ENCODE measurements around the gene SBF2. TPM values are rescaled to one million over a fixed set of nuclear protein-coding genes. Genes with fewer than 3 reads are reported as not detected.

Gene SBF2
- polyA plus RNA-seq, 4 donors: 10.0 to 50.5 (median 15.1) TPM

DNA sequence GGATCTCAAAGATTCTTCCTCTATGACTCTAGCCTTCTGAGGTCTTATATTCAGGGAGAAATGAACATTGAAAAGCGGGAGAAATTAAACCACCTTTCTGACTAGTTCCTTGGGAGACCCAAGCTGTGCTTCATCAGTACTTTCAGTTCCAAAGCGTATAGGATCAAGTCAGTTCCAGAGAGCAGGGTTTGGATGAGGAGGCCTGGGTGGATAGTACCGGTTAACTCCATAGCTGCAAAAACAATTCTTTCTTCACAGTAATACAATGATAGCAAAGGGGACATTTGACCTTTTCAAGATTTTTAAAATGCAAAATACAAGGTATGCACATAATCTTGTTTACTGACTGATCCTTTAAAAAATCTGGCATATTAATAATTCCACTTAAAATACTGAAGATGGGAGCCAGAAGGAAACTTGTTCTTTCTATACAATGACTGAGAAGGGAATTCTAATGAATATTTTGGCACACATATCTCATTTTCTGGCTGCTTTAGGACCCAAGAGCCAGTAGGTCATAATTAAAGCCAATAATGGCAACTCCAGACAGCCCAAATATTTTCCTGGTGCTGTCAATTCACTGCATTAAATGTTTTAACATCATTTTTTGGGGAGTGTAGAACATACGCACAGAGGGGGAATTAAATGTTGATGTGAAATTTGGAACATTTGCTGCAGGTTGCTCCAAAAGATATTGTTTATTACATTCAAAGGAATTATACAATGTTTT, 26.9 kb upstream of the SBF2 start:
- peaks cover 8 to 36% (median 17%) of the 10 kb centered on the region in 3 donors for H3K4me1 ChIP-seq (ENCODE audit: control insufficient read depth in 3 of 3, insufficient read depth in 2 of 3, low read depth in 1 of 3, low read length in 2 of 3)
- no peak for FAIRE-seq

DNA sequence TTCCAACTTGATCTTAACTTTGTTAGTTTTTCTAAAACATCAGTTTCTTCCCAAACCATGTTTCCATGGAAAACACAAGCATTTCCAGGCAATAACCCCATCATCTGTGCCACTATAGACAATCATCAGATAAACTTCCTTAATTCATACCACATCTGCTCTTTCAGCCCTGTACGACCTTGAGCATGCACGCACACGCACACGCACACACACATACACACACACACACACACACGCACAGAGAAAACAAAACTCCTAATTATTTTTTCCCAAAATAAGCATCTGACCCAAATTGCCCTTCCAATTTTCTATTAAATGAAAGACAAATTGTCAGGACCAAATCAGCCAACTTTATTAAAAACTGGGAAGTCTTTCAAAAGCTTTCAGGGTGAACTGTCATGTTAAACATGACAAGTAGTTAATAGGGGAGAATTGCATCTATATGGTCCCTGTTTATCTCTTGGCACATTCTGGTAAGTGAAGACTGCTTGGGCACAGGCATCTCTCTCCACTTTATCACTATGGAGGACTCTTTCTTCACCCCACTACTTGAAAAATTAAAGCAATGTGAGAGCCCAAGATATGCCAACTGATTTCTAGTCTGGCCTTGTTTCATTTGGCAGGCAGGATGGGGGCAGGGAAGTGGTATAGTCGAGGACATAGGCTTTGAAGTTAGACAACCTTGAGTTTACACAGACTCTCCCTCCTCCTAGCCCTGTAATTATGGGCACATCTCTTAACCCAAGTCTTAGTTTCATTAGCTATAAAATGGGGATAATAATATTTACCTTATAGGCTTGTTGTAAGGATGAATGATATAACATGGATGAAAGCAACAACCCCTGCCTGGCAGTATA, 25.9 kb upstream of the SBF2 start:
- no peak overlapping the region for H3K27ac ChIP-seq (ENCODE audit: low read depth in 1 of 3, low read length in 2 of 3)
- H3K9me3 ChIP-seq (ENCODE audit: control insufficient read depth in 2 of 2, insufficient read depth in 1 of 2, low read depth in 1 of 2, low read length in 1 of 2): no peaks in the 10 kb centered on the region
- H3K36me3 ChIP-seq (ENCODE audit: control insufficient read depth in 3 of 3, insufficient read depth in 2 of 3, low read depth in 1 of 3, low read length in 3 of 3): no peaks in the 10 kb centered on the region
- no peak overlapping the region for H3K4me3 ChIP-seq (ENCODE audit: low read depth in 1 of 3, low read length in 3 of 3)
- H3K4me1 ChIP-seq (ENCODE audit: control insufficient read depth in 3 of 3, insufficient read depth in 2 of 3, low read depth in 1 of 3, low read length in 2 of 3): peaks cover 5 to 36% (median 13%) of the 10 kb centered on the region in 3 donors
- no peak for DNase-seq
- H3K27me3 ChIP-seq (ENCODE audit: control insufficient read depth in 3 of 3, insufficient read depth in 3 of 3, low read length in 3 of 3): no peaks in the 10 kb centered on the region
- 60 to 71% (median 64%) methylated on average over 6 of the region's 6 CpGs for WGBS, 3 donors
- FAIRE-seq: no peak

More for the DNA sequence above, 26.9 kb upstream of the SBF2 start:
- H3K36me3 ChIP-seq (ENCODE audit: control insufficient read depth in 3 of 3, insufficient read depth in 2 of 3, low read depth in 1 of 3, low read length in 3 of 3): no peaks in the 10 kb centered on the region
- no peak overlapping the region for H3K4me3 ChIP-seq (ENCODE audit: low read depth in 1 of 3, low read length in 3 of 3)
- WGBS, 3 donors: 90 to 96% (median 94%) methylated on average over 4 of the region's 4 CpGs
- H3K27ac ChIP-seq (ENCODE audit: low read depth in 1 of 3, low read length in 2 of 3): no peak overlapping the region
- DNase-seq: no peak
- H3K9me3 ChIP-seq (ENCODE audit: control insufficient read depth in 2 of 2, insufficient read depth in 1 of 2, low read depth in 1 of 2, low read length in 1 of 2): no peaks in the 10 kb centered on the region
- no peaks in the 10 kb centered on the region for H3K27me3 ChIP-seq (ENCODE audit: control insufficient read depth in 3 of 3, insufficient read depth in 3 of 3, low read length in 3 of 3)

DNA sequence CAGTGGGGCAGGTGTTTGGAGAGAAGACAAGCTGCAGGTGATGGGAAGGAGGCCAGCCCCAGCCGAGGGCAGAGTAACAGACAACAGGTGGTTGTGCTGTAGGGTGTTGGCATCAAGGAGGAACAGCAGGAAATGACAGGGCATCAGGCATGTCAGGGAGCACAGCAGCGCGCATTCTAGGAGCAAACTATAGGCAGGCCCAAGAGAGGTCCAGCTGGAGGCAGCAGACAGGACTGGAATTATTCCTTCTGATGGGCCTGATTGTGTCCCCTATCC, 24.4 kb upstream of the SBF2 start:
- Histone ChIP-seq H3K9me3 (ENCODE audit: control insufficient read depth in 2 of 2, insufficient read depth in 1 of 2, low read depth in 1 of 2, low read length in 1 of 2) (no peaks in the 10 kb centered on the region), H3K4me1 (ENCODE audit: control insufficient read depth in 3 of 3, insufficient read depth in 2 of 3, low read depth in 1 of 3, low read length in 2 of 3) (peaks cover 5 to 30% (median 9%) of the 10 kb centered on the region in 3 donors), H3K27me3 (ENCODE audit: control insufficient read depth in 3 of 3, insufficient read depth in 3 of 3, low read length in 3 of 3) (no peaks in the 10 kb centered on the region), H3K4me3 (ENCODE audit: low read depth in 1 of 3, low read length in 3 of 3) (no peak overlapping the region), H3K27ac (ENCODE audit: low read depth in 1 of 3, low read length in 2 of 3) (peak overlapping the region in 2 of 3 donors; percentile 11 to 68), H3K36me3 (ENCODE audit: control insufficient read depth in 3 of 3, insufficient read depth in 2 of 3, low read depth in 1 of 3, low read length in 3 of 3) (no peaks in the 10 kb centered on the region)
- 19 to 57% (median 40%) methylated on average over 3 of the region's 3 CpGs for WGBS, 3 donors
- DNase-seq (peak; percentile 32 to 69), FAIRE-seq (no peak)

DNA sequence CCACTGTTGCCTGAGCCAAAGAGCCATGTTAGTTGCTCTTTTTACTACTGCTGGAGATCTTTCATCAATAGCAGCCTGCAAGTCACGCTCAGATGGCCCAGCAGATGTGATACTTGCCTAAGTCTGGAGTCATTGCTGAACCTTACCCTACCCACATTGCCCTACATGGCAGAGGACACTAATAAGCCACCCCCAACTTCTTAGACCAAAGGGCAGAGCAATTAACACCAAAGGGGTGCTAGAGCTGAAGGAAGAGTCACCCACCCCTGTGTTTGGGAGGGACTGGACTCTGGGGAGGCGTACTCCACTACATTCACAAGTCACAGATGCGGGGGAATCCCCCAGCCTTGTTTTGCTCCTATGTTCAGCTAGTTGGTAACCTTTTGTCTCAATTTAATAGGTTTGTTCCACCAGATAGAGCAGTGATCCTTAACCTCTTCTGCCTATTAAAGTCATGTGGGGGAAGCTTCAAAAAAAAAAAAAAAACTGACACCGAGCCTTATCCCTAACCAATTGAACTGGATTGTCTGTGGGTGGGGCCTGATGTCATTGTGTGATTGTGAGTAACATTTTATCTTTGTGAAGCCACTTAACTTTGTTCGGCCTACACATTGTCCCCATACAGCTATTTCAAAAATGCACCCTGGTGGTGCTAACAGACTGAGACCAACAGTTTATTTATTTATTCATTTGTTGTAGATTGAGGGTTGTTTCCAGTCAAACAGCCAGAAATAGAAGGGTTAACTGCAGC, 23.9 kb upstream of the SBF2 start:
- FAIRE-seq (no peak), DNase-seq (peak; percentile 58 to 75)
- Histone ChIP-seq H3K27me3 (ENCODE audit: control insufficient read depth in 3 of 3, insufficient read depth in 3 of 3, low read length in 3 of 3) (no peaks in the 10 kb centered on the region), H3K36me3 (ENCODE audit: control insufficient read depth in 3 of 3, insufficient read depth in 2 of 3, low read depth in 1 of 3, low read length in 3 of 3) (no peaks in the 10 kb centered on the region), H3K27ac (ENCODE audit: low read depth in 1 of 3, low read length in 2 of 3) (peak overlapping the region; percentile 12 to 32 (median 14)), H3K9me3 (ENCODE audit: control insufficient read depth in 2 of 2, insufficient read depth in 1 of 2, low read depth in 1 of 2, low read length in 1 of 2) (no peaks in the 10 kb centered on the region), H3K4me1 (ENCODE audit: control insufficient read depth in 3 of 3, insufficient read depth in 2 of 3, low read depth in 1 of 3, low read length in 2 of 3) (peaks cover 5 to 26% (median 9%) of the 10 kb centered on the region in 3 donors), H3K4me3 (ENCODE audit: low read depth in 1 of 3, low read length in 3 of 3) (no peak overlapping the region)
- 25 to 62% (median 40%) methylated on average over 5 of the region's 5 CpGs for WGBS, 3 donors

DNA sequence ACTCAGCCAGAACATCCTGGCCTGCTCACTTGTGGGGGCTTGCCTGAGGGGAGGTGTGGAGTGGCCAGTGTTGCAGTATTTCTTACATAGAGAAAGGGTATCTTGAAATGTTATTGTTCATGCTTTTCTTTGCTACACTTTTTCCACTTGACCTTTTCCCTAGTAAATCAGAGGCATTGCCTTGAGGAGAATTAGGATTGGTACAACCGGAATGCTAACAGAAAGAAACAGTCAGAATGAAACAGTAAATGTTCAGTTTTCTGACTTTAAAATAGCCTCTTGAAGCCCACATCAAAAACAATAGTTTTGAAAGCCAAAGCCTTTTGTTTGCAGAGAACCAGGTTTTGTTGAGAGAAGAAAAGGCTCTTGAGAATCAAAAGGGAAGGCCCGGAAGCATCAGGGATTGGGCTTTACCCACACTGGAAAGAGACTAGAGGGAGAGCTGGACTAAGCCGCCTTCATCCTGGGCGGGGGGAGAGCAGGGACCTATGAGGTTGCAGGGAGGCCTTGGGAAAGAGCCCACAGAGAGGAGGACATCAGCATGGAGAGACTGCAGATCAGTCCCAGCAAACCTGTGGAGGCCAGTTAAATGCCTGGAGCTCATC, 23.2 kb upstream of the SBF2 start:
- FAIRE-seq: no peak

DNA sequence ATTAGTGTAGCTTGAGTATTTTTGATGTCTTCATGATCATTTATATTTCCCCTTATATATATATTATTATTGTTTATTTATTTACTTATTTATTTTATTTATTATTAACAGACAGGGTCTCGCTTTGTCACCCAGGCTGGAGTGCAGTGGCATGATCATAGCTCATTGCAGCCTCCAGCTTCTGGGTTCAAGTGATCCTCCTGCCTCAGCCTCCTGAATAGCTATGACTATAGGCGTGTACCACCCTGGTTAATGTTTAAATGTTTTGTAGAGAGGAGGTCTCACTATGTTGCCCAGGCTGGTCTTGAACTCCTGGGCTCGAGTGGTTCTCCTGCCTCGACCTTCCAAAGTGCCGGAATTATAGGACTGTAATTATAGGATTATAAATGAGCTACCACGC, 21.1 kb upstream of the SBF2 start:
- DNase-seq (no peak), FAIRE-seq (no peak)
- Histone ChIP-seq H3K27me3 (ENCODE audit: control insufficient read depth in 3 of 3, insufficient read depth in 3 of 3, low read length in 3 of 3) (no peaks in the 10 kb centered on the region), H3K4me1 (ENCODE audit: control insufficient read depth in 3 of 3, insufficient read depth in 2 of 3, low read depth in 1 of 3, low read length in 2 of 3) (peaks cover 5 to 19% (median 9%) of the 10 kb centered on the region in 3 donors), H3K36me3 (ENCODE audit: control insufficient read depth in 3 of 3, insufficient read depth in 2 of 3, low read depth in 1 of 3, low read length in 3 of 3) (no peaks in the 10 kb centered on the region), H3K4me3 (ENCODE audit: low read depth in 1 of 3, low read length in 3 of 3) (no peak overlapping the region), H3K9me3 (ENCODE audit: control insufficient read depth in 2 of 2, insufficient read depth in 1 of 2, low read depth in 1 of 2, low read length in 1 of 2) (no peaks in the 10 kb centered on the region), H3K27ac (ENCODE audit: low read depth in 1 of 3, low read length in 2 of 3) (no peak overlapping the region)
- 44 to 78% (median 54%) methylated on average over 6 of the region's 6 CpGs for WGBS, 3 donors

More for the DNA sequence above, 23.2 kb upstream of the SBF2 start:
- Histone ChIP-seq H3K27ac (ENCODE audit: low read depth in 1 of 3, low read length in 2 of 3) (peak overlapping the region in 2 of 3 donors; percentile 12 to 32), H3K36me3 (ENCODE audit: control insufficient read depth in 3 of 3, insufficient read depth in 2 of 3, low read depth in 1 of 3, low read length in 3 of 3) (no peaks in the 10 kb centered on the region), H3K9me3 (ENCODE audit: control insufficient read depth in 2 of 2, insufficient read depth in 1 of 2, low read depth in 1 of 2, low read length in 1 of 2) (no peaks in the 10 kb centered on the region), H3K4me1 (ENCODE audit: control insufficient read depth in 3 of 3, insufficient read depth in 2 of 3, low read depth in 1 of 3, low read length in 2 of 3) (peaks cover 5 to 19% (median 9%) of the 10 kb centered on the region in 3 donors), H3K4me3 (ENCODE audit: low read depth in 1 of 3, low read length in 3 of 3) (no peak overlapping the region), H3K27me3 (ENCODE audit: control insufficient read depth in 3 of 3, insufficient read depth in 3 of 3, low read length in 3 of 3) (no peaks in the 10 kb centered on the region)
- no peak for DNase-seq
- 64 to 82% (median 68%) methylated on average over 4 of the region's 4 CpGs for WGBS, 3 donors

DNA sequence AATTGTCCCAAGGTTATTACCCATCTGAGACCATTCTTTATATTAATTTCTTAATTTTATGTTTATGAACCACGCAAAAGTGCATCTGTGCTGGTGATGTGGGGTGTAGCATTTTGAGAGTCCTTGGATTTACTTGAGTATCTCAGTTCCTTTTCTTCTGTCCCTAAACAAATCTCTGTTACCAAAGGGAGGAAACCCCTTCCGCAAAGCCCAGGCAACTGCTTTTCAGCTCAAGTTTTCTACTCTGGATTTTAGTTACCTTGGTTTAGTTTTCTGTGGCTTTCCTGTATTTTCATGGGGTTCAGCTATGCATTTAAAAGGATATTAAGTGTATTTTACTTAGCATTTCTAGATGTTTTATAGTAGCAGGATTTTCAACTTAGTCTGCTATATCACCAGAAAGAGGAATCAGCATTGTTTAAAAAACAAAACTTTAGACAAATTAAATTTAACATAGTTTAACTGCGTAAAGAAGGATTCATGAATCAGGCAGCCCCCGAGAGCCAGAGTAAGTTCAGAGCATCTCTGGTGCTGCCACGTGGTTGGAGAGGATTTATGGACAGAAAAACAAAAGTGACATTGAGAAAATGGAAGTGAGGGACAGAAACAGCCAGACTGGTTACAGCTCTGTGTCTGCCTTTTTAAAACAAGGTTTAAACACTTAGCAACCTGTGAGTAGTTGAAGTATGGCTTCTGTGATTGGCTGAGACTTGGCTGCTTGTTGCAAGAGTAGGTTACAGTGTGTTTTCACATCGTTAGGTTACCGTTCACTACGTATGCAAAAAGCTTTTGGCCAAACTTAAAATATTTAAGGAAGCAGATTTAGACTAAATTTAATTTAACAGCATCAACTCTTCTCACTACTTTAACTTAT, 20.4 kb upstream of the SBF2 start:
- peak; percentile 43 to 58 for DNase-seq
- Histone ChIP-seq H3K36me3 (ENCODE audit: control insufficient read depth in 3 of 3, insufficient read depth in 2 of 3, low read depth in 1 of 3, low read length in 3 of 3) (no peaks in the 10 kb centered on the region), H3K27me3 (ENCODE audit: control insufficient read depth in 3 of 3, insufficient read depth in 3 of 3, low read length in 3 of 3) (peaks cover 0 to under 1% (median 0%) of the 10 kb centered on the region in 3 donors), H3K4me3 (ENCODE audit: low read depth in 1 of 3, low read length in 3 of 3) (no peak overlapping the region), H3K4me1 (ENCODE audit: control insufficient read depth in 3 of 3, insufficient read depth in 2 of 3, low read depth in 1 of 3, low read length in 2 of 3) (peaks cover 8 to 21% (median 9%) of the 10 kb centered on the region in 3 donors), H3K9me3 (ENCODE audit: control insufficient read depth in 2 of 2, insufficient read depth in 1 of 2, low read depth in 1 of 2, low read length in 1 of 2) (no peaks in the 10 kb centered on the region), H3K27ac (ENCODE audit: low read depth in 1 of 3, low read length in 2 of 3) (no peak overlapping the region)
- FAIRE-seq: no peak
- 45 to 62% (median 47%) methylated on average over 8 of the region's 8 CpGs for WGBS, 3 donors

Measured in small intestine (tissue), 7 donors.